DOHH2 (cell line): ENCODE data around the gene PLPP7.

Source experiments
- H3F3A ChIP-seq: fragments of 200-600 bp; sonication (generic), shearing (Covaris generic); 2 replicates; pipeline ENCODE4 v1.6.0; 2016; ENCODE audit warnings: antibody characterized with exemption, mild to moderate bottlenecking; ENCODE audit not compliant: control insufficient read depth, insufficient read depth
- H3K27ac ChIP-seq: fragments of 200-600 bp; sonication (generic); 2 replicates; pipeline ENCODE4 v1.5.1; 2014; ENCODE audit warnings: low read depth, mild to moderate bottlenecking, low read length, moderate library complexity
- H3K27me3 ChIP-seq: fragments of 200-600 bp; sonication (generic); 2 replicates; pipeline ENCODE4 v1.6.1; 2014; ENCODE audit warnings: mild to moderate bottlenecking, low read length, mixed read lengths; ENCODE audit not compliant: control insufficient read depth
- H3K36me3 ChIP-seq: fragments of 200-600 bp; sonication (generic); 2 replicates; pipeline ENCODE4 v1.6.1; 2014; ENCODE audit warnings: mild to moderate bottlenecking, low read length, moderate library complexity, mixed read lengths; ENCODE audit not compliant: control insufficient read depth
- H3K4me1 ChIP-seq: fragments of 200-600 bp; sonication (generic); 2 replicates; pipeline ENCODE4 v1.6.1; 2014; ENCODE audit warnings: mild to moderate bottlenecking, low read length, mixed read lengths; ENCODE audit not compliant: control insufficient read depth
- H3K4me2 ChIP-seq: fragments of 200-600 bp; sonication (generic); 2 replicates; pipeline ENCODE4 v1.6.0; 2014; ENCODE audit warnings: mild to moderate bottlenecking, low read length, moderate library complexity
- H3K4me3 ChIP-seq: fragments of 200-600 bp; sonication (generic); 2 replicates; pipeline ENCODE4 v1.5.1; 2014; ENCODE audit warnings: mild to moderate bottlenecking, low read length, mixed read lengths
- H3K79me2 ChIP-seq: fragments of 200-600 bp; sonication (generic); 2 replicates; pipeline ENCODE4 v1.6.1; 2014; ENCODE audit warnings: mild to moderate bottlenecking, low read length, mixed read lengths; ENCODE audit not compliant: control insufficient read depth
- H3K9me2 ChIP-seq: fragments of 200-600 bp; sonication (generic); replicated peaks from 2 replicates; pipeline ENCODE4 v1.6.1; 2014; ENCODE audit warnings: mild to moderate bottlenecking, low read length, mixed read lengths; ENCODE audit not compliant: control insufficient read depth
- H3K9me3 ChIP-seq: fragments of 200-600 bp; sonication (generic); 2 replicates; pipeline ENCODE4 v1.6.1; 2014; ENCODE audit warnings: antibody characterized with exemption, low read length, mixed read lengths; ENCODE audit not compliant: control insufficient read depth, insufficient read depth
- H4K20me1 ChIP-seq: fragments of 200-600 bp; sonication (generic); 2 replicates; pipeline ENCODE4 v1.6.0; 2014; ENCODE audit warnings: low read depth, mild to moderate bottlenecking, antibody characterized with exemption, low read length, moderate library complexity; ENCODE audit not compliant: control insufficient read depth, insufficient read depth
- EZH2phosphoT487 ChIP-seq: fragments of 200-600 bp; sonication (generic); IDR thresholded peaks from 2 replicates; pipeline ENCODE4 v1.6.1; 2017; ENCODE audit warnings: borderline replicate concordance, mild to moderate bottlenecking, antibody characterized with exemption, low read length, moderate library complexity, mixed read lengths
- TF ChIP-seq, protein P1 (sequence below): fragments of 200-600 bp; sonication (generic); IDR thresholded peaks from one replicate; pipeline ENCODE4 v1.5.1; 2014; ENCODE audit warnings: antibody characterized with exemption, mild to moderate bottlenecking, low read depth, low read length; ENCODE audit not compliant: poor library complexity, severe bottlenecking

The PLPP7 gene

DNA sequence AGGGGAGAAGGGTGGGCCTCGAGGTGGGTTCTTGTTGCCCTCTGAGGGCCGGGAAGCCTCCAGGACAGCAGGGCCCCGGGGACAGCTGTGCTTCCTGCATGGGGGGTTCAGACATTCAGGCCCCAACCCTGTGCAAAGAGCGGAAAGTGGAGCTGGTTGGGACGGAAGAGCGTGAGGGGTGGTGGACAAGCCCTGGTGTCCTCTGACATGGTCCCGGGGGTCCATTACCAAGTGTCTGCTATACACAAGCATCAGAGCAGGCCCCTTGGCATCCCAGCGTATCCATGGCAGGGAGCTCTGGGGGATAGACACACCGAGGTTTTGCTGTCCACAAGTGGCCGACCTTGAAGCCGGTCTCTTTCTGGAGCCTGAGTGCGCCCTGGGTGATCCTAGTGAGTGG, 9.3 kb downstream of the PLPP7 start:
- no peaks in the 10 kb centered on the region for H3F3A ChIP-seq
- 0 out of 2 replicates have a peak, but pooled peaks cover 4% of the 10 kb centered on the region for H3K4me1 ChIP-seq
- no peaks in the 10 kb centered on the region for H3K9me2 ChIP-seq
- no peaks in the 10 kb centered on the region for H3K9me3 ChIP-seq
- no peaks in the 10 kb centered on the region for H3K27me3 ChIP-seq
- no peaks in the 10 kb centered on the region for H3K79me2 ChIP-seq
- no peak overlapping the region for H3K4me2 ChIP-seq
- no peaks in the 10 kb centered on the region for H4K20me1 ChIP-seq
- no peak overlapping the region for H3K4me3 ChIP-seq
- TF ChIP-seq EZH2phosphoT487, result no peak
- TF ChIP-seq, protein P1, sequence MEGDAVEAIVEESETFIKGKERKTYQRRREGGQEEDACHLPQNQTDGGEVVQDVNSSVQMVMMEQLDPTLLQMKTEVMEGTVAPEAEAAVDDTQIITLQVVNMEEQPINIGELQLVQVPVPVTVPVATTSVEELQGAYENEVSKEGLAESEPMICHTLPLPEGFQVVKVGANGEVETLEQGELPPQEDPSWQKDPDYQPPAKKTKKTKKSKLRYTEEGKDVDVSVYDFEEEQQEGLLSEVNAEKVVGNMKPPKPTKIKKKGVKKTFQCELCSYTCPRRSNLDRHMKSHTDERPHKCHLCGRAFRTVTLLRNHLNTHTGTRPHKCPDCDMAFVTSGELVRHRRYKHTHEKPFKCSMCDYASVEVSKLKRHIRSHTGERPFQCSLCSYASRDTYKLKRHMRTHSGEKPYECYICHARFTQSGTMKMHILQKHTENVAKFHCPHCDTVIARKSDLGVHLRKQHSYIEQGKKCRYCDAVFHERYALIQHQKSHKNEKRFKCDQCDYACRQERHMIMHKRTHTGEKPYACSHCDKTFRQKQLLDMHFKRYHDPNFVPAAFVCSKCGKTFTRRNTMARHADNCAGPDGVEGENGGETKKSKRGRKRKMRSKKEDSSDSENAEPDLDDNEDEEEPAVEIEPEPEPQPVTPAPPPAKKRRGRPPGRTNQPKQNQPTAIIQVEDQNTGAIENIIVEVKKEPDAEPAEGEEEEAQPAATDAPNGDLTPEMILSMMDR, result no peak
- no peak overlapping the region for H3K27ac ChIP-seq
- no peaks in the 10 kb centered on the region for H3K36me3 ChIP-seq

DNA sequence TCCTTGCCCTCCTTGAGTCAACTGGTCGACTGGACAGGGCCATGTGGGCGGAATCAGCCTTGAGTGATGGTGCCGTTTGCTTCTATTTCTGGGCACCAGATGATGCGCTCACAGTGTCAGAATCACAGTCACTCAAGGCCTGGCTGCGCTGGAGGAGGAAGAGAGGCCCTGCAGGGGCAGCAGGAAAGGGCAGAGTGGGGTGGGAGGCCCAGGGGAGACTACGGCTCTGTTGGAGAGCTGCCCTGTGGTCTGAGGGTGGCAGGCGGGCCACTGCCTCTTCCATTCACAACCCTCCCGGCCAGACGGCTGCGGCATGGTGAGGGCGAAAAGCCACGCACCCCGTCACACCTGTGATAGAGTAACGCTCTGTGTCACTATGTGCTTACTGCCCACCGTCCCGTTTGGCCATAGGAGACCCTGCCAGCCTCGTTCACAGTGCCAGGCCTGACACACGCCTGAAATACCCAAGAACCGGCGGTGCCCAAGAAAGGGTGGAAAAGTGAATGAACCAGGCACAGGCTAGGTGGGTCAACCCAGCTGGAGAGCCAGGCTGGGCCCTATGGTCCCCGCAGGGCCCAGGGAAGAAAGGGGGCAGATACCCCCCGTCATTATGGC, 9.9 kb downstream of the PLPP7 start:
- Histone ChIP-seq H3K27ac (no peak overlapping the region), H3K4me1 (0 out of 2 replicates have a peak, but pooled peaks cover 4% of the 10 kb centered on the region), H4K20me1 (no peaks in the 10 kb centered on the region)

DNA sequence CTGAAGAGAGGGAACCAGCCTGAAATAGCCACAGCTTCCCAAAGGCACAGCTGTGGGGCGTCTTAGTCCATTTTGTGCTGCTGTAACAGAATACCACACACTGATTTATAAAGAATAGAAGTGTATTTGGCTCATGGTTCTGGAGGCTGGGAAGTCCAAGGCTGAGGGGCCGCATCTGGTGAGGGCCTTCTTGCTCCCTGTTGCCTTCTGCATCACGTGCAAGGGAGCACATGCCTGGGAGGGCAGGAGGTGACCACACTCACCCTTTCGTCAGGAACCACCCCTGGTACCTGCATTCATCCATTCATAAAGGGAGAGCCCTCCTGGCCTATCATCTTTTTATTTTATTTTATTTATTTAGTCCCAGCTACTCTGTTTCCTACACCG, 10.4 kb downstream of the PLPP7 start:
- TF ChIP-seq, protein P1, result no peak
- TF ChIP-seq EZH2phosphoT487, result no peak
- Histone ChIP-seq H4K20me1 (no peaks in the 10 kb centered on the region), H3F3A (no peaks in the 10 kb centered on the region), H3K27ac (no peak overlapping the region), H3K9me2 (no peaks in the 10 kb centered on the region), H3K9me3 (no peaks in the 10 kb centered on the region), H3K4me1 (0 out of 2 replicates have a peak, but pooled peaks cover 4% of the 10 kb centered on the region), H3K27me3 (no peaks in the 10 kb centered on the region), H3K79me2 (no peaks in the 10 kb centered on the region), H3K4me2 (no peak overlapping the region), H3K36me3 (no peaks in the 10 kb centered on the region), H3K4me3 (no peak overlapping the region)

More for the DNA sequence above, 9.9 kb downstream of the PLPP7 start:
- Histone ChIP-seq H3K79me2 (no peaks in the 10 kb centered on the region), H3K27me3 (no peaks in the 10 kb centered on the region), H3F3A (no peaks in the 10 kb centered on the region), H3K36me3 (no peaks in the 10 kb centered on the region), H3K9me2 (no peaks in the 10 kb centered on the region), H3K4me2 (no peak overlapping the region), H3K9me3 (no peaks in the 10 kb centered on the region), H3K4me3 (no peak overlapping the region)
- TF ChIP-seq EZH2phosphoT487, result no peak
- TF ChIP-seq, protein P1, result no peak
